Testis (tissue), 3 donors: Measurements from ENCODE around the gene RPL13A. TPM values are rescaled to one million over a fixed set of nuclear protein-coding genes. Genes with fewer than 3 reads are reported as not detected.

Source experiments
- DNase-seq: peaks from one replicate; pipeline ENCODE4 v3.0.0-alpha.2; 2019
- H3K27ac ChIP-seq, 2 donors: fragments of 200-600 bp; sonication (generic); one replicate each; pipeline ENCODE4 v1.5.1; 2019
- H3K27me3 ChIP-seq: fragments of 200-600 bp; sonication (generic); one replicate; pipeline ENCODE4 v1.5.1; 2019
- H3K36me3 ChIP-seq: fragments of 200-600 bp; sonication (generic); one replicate; pipeline ENCODE4 v1.5.1; 2017; ENCODE audit warnings: low read depth; ENCODE audit errors: missing control alignments
- H3K4me1 ChIP-seq: fragments of 200-600 bp; sonication (generic); one replicate; pipeline ENCODE4 v1.5.1; 2019
- H3K4me3 ChIP-seq, 2 donors: fragments of 200-600 bp; sonication (generic); one replicate each; pipeline ENCODE4 v1.5.1; 2017 to 2019
- H3K9me3 ChIP-seq: fragments of 200-600 bp; sonication (generic); one replicate; pipeline ENCODE4 v1.5.1; 2017
- POLR2A ChIP-seq: fragments of 450-650 bp; IDR thresholded peaks from one replicate; pipeline ENCODE4 v1.6.1; 2017; ENCODE audit warnings: antibody characterized with exemption, mild to moderate bottlenecking, moderate library complexity
- WGBS, 2 donors: methylation state at CpG; one replicate each; pipeline ENCODE4 v1.1.5; 2018; 5-methylcytosine and 5-hydroxymethylcytosine counted together
- intact Hi-C: fragments of 100-400 bp; cut with DNase I; formaldehyde crosslinking; loops from one replicate; pipeline ENCODE4 v1.15.1; 2023; ENCODE audit warnings: low total_unique reads
- polyA plus RNA-seq: library from polyadenylated mRNA; stranded (reverse); fragments of 350-450 nt; fragmentation: Illumina TruSeq; extraction: RNeasy Lipid Tissue Mini Kit (QIAGEN cat#74804); gene quantifications from one replicate; pipeline ENCODE4 v1.2.3, GENCODE V29; 2014; ENCODE audit warnings: low read depth, low replicate concordance; ENCODE audit not compliant: insufficient read depth
- total RNA-seq, 2 donors: library from RNA; depleted of rRNA; stranded (reverse); fragments of >200 nt; gene quantifications; one replicate each; pipeline ENCODE4 v1.2.3, GENCODE V29; 2016
- TF ChIP-seq, protein P1 (sequence below), 3 experiments: fragments of 450-650 bp in 2 of 3; fragments of 200-600 bp in 1 of 3; sonication (generic) in 1 of 3; IDR thresholded peaks; one replicate each; pipeline ENCODE4 v1.5.1; 2016 to 2019; ENCODE audit warnings: antibody characterized with exemption in 3 of 3, mild to moderate bottlenecking in 2 of 3, moderate library complexity in 1 of 3

Gene RPL13A
- total and polyA plus RNA-seq, 3 donors from 2014 or later: 1,063 to 1,721 (median 1,193) TPM

DNA sequence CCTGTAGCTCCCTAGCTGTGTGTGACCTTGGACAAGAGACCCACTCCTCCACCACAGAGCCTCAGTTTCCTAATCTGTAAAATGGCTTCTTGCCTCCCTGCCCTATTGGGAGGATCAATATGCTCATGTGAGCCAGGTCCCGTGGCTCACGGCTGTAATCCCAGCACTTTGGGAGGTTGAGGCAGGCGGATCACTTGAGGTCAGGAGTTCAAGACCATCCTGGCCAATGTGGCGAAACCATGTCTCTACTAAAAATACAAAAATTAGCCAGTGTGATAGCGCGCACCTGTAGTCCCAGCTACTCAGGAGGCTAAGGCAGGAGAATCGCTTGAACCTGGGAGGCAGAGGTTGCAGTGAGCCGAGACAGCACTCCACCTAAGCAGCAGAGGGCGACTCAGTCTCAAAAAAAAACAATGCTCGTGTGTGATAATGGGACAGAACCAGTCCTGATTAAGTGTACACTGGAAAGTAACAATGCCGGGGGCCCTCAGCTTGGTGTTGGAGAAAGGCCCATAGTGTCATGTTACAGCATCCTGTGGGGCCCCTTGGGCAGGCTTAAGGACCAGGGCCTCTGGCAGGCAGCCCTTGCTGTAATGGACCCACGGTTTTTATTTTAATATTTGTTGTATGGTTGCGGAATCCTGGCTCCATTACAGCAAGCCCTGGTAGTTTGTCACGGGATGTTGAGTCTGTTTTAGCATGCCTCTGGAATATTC lies 15.6 kb downstream of the RPL13A start:
- Histone ChIP-seq H3K36me3 (no peaks in the 10 kb centered on the region), H3K4me3 (no peak overlapping the region), H3K27me3 (no peaks in the 10 kb centered on the region), H3K9me3 (no peaks in the 10 kb centered on the region), H3K27ac (no peak overlapping the region), H3K4me1 (peaks cover 29% of the 10 kb centered on the region)
- TF ChIP-seq POLR2A: no peak
- TF ChIP-seq, protein P1, sequence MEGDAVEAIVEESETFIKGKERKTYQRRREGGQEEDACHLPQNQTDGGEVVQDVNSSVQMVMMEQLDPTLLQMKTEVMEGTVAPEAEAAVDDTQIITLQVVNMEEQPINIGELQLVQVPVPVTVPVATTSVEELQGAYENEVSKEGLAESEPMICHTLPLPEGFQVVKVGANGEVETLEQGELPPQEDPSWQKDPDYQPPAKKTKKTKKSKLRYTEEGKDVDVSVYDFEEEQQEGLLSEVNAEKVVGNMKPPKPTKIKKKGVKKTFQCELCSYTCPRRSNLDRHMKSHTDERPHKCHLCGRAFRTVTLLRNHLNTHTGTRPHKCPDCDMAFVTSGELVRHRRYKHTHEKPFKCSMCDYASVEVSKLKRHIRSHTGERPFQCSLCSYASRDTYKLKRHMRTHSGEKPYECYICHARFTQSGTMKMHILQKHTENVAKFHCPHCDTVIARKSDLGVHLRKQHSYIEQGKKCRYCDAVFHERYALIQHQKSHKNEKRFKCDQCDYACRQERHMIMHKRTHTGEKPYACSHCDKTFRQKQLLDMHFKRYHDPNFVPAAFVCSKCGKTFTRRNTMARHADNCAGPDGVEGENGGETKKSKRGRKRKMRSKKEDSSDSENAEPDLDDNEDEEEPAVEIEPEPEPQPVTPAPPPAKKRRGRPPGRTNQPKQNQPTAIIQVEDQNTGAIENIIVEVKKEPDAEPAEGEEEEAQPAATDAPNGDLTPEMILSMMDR (IDR thresholded peaks at IDR 0.05): peak; percentile 54 to 82 (median 61)
- 43 to 56% methylated on average over 14 of the region's 14 CpGs for WGBS, 2 donors
- intact Hi-C loops: no loop called here
- peak; percentile 75 for DNase-seq

DNA sequence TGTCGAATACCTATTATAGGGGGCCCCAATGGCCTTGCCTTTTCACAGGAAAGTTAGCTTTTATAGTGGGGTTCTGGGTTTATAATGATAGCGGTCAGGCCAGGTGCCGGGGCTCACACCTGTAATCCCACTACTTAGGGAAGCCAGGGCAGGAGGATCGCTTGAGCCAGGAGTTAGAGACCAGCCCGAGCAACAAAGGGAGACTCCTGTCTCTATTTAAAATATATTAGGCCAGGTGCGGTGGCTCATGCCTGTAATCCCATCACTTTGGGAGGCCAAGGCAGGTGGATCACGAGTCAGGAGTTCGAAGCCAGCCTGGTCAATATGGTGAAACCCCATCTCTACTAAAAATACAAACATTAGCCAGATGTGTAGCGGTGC lies 16.2 kb downstream of the RPL13A start:
- intact Hi-C loops: no loop called here
- H3K27me3 ChIP-seq: no peaks in the 10 kb centered on the region
- H3K4me3 ChIP-seq: no peak overlapping the region
- WGBS, 2 donors: 84 to 92% methylated on average over 7 to 9 of the region's 9 CpGs
- H3K4me1 ChIP-seq: peaks cover 23% of the 10 kb centered on the region
- no peak for DNase-seq
- TF ChIP-seq POLR2A: no peak
- TF ChIP-seq, protein P1 (IDR thresholded peaks at IDR 0.05): no peak
- no peaks in the 10 kb centered on the region for H3K36me3 ChIP-seq
- H3K9me3 ChIP-seq: no peaks in the 10 kb centered on the region
- H3K27ac ChIP-seq: no peak overlapping the region

DNA sequence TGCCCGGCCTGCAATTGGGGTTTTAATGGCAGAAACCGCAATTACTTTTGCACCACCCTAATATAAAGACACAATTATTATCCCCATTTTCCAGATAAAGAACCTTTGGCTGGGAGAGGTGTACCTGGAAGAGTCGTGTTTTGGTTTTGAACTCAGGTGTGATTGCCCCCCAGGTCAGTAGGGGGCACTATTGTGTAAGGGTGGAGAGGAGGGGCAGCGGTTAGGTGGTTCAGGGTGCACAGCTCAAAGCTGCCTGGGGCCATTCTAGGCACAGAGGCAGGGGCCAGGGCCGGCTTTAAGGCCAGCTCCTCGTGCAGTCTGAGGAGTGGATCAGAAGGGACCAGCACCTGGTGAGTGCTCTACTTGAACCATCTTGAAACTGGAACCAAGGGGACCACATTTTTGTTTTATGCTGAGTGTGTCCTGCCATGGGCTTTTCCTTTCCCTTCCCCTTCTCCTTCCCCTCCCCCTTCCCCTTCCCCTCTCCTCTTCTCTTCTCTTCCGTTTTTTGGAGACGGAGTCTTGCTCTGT lies 19.2 kb downstream of the RPL13A start:
- WGBS, 2 donors: 54 to 57% methylated on average over 8 of the region's 8 CpGs
- Histone ChIP-seq H3K27ac (no peak overlapping the region), H3K9me3 (no peaks in the 10 kb centered on the region), H3K27me3 (no peaks in the 10 kb centered on the region), H3K4me3 (no peak overlapping the region), H3K36me3 (no peaks in the 10 kb centered on the region), H3K4me1 (peaks cover 11% of the 10 kb centered on the region)
- TF ChIP-seq, protein P1 (IDR thresholded peaks at IDR 0.05): peak; percentile 15 to 70 (median 60)
- no peak for TF ChIP-seq POLR2A
- intact Hi-C loops: no loop called here
- DNase-seq: peak; percentile 56

DNA sequence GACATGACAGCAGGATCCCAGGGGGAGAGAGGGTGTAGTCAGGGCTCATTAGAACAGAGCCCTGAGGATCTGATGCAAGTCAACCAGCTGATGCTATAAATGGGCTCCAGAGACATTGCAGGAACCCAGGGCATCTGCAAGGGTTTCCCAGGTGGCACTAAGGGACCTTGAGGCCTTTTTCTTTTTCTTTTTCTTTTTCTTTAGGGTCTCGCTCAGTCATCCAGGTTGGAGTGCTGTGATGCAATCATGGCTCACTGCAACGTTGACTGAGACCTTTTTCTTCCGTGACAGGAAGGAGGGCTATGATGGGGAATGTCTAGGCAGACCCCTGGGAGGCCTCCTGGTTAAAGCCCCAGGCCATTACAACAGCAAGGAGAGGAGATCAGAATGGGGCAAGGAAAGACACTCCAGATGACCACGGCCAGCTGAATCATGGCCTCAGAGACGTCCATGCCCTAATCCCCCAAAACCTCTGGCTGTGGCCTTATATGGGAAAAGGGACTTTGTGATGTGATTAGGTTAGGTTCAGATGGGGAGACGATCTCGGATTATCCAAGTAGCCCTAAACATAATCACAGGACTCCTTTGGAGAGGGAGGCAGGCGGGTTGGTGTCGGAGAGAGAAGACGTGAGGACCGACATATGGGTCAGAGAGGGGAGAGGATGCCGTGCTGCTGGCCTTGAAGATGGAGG lies 20.5 kb downstream of the RPL13A start:
- no peak overlapping the region for H3K27ac ChIP-seq
- no peaks in the 10 kb centered on the region for H3K27me3 ChIP-seq
- H3K36me3 ChIP-seq: no peaks in the 10 kb centered on the region
- WGBS, 2 donors: 69 to 76% methylated on average over 12 of the region's 12 CpGs
- no peak for DNase-seq
- H3K9me3 ChIP-seq: no peaks in the 10 kb centered on the region
- H3K4me3 ChIP-seq: no peak overlapping the region
- intact Hi-C loops: no loop called here
- peaks cover 13% of the 10 kb centered on the region for H3K4me1 ChIP-seq
- TF ChIP-seq, protein P1 (IDR thresholded peaks at IDR 0.05): no peak
- no peak for TF ChIP-seq POLR2A
